Measurements from ENCODE around the gene NKX2-2. TPM values are rescaled to one million over a fixed set of nuclear protein-coding genes. Genes with fewer than 3 reads are reported as not detected.

Gene NKX2-2
- total and polyA plus RNA-seq, 2 of the 4 experiments (the other 2 are of a cell fraction) = not detected

GRCh38 chr20:21465799-21466198 is 48.1 kb downstream of the NKX2-2 start:
- Histone ChIP-seq H3K9ac (ENCODE audit: low read depth, low read length) (no peak overlapping the region), H2BK120ac (ENCODE audit: low read depth, low read length) (no peak overlapping the region), H3K4ac (ENCODE audit: low read depth, low read length) (no peak overlapping the region), H2BK20ac (ENCODE audit: low read depth, low read length) (no peak overlapping the region), H3K4me3 (ENCODE audit: insufficient read depth, low read depth, low read length) (no peak overlapping the region), H3K56ac (ENCODE audit: extremely low read depth, insufficient read depth, low read length) (no peak overlapping the region), H3K79me1 (ENCODE audit: low read depth in 1 of 2, low read length in 2 of 2) (no peaks in the 10 kb centered on the region), H4K91ac (ENCODE audit: insufficient read depth, low read depth, low read length) (no peak overlapping the region), H3K4me1 (ENCODE audit: control insufficient read depth, insufficient read depth, low read length) (no peaks in the 10 kb centered on the region), H3K18ac (ENCODE audit: low read depth, low read length) (no peak overlapping the region), H4K8ac (ENCODE audit: low read depth in 2 of 2, low read length in 2 of 2) (no peak overlapping the region), H3K14ac (replicated peaks; ENCODE audit: low read depth, low read length) (no peak overlapping the region), H3K23ac (ENCODE audit: low read depth, low read length) (no peak overlapping the region), H2BK5ac (ENCODE audit: low read depth, low read length, poor library complexity, severe bottlenecking) (no peak overlapping the region), H3K9me1 (ENCODE audit: insufficient read depth, low read length) (no peaks in the 10 kb centered on the region), H3K36me3 (ENCODE audit: control insufficient read depth, insufficient read depth, low read length) (no peaks in the 10 kb centered on the region), H4K5ac (ENCODE audit: low read depth, low read length) (no peak overlapping the region), H3K27me3 (ENCODE audit: control insufficient read depth, insufficient read depth, low read length) (peaks cover 2% of the 10 kb centered on the region), H3K27ac (ENCODE audit: insufficient read depth, low read length) (no peak overlapping the region), H3K4me2 (ENCODE audit: low read depth, low read length) (no peak overlapping the region), H3K9me3 (ENCODE audit: control insufficient read depth, insufficient read depth, low read length) (no peaks in the 10 kb centered on the region), H2AK9ac (replicated peaks; ENCODE audit: low read depth, low read length, poor library complexity) (no peak overlapping the region), H2BK15ac (ENCODE audit: low read depth, low read length) (no peak overlapping the region), H4K20me1 (ENCODE audit: insufficient read depth, low read length) (no peaks in the 10 kb centered on the region), H2AFZ (replicated peaks; ENCODE audit: low read length, poor library complexity) (no peak overlapping the region), H2AK5ac (ENCODE audit: low read depth, low read length) (no peak overlapping the region)
- CTCF ChIA-PET = no interaction called here
- dilution Hi-C loops (cut with HindIII; ENCODE audit: low sequenced_read_pairs, unreplicated experiment) = no loop called here
- intact Hi-C loops (cut with micrococcal nuclease) = no loop called here
- no TSS peak for BruUV-seq (replicated peaks)
- DNase-seq = no peak
- TF ChIP-seq CEBPB (IDR thresholded peaks at IDR 0.05; ENCODE audit: low read depth, low read length) = no peak
- no peak for TF ChIP-seq BHLHE40 (IDR thresholded peaks at IDR 0.05; ENCODE audit: low read depth, low read length)
- TF ChIP-seq MAZ (IDR thresholded peaks at IDR 0.05; ENCODE audit: borderline replicate concordance, low read depth, low read length) = no peak
- TF ChIP-seq SMC3 (IDR thresholded peaks at IDR 0.05; ENCODE audit: low read depth, low read length) = no peak
- no peak for TF ChIP-seq MAFK (IDR thresholded peaks at IDR 0.05; ENCODE audit: low read depth, low read length)
- TF ChIP-seq RCOR1 (IDR thresholded peaks at IDR 0.05; ENCODE audit: insufficient replicate concordance, low read length) = no peak
- in situ Hi-C loops (cut with MboI; ENCODE audit: low sequenced_read_pairs) = no loop called here
- no peak for ATAC-seq (ENCODE audit: low read depth)
- POLR2A ChIA-PET (ENCODE audit: unreplicated experiment) = no interaction called here
